Spinal cord (tissue), 10 donors: ENCODE data around the gene AKAP10. TPM values are rescaled to one million over a fixed set of nuclear protein-coding genes. Genes with fewer than 3 reads are reported as not detected.

Experiments
- DNase-seq, 6 donors: peaks; one replicate each; pipeline versions ENCODE4 v3.0.0 to v3.0.0-alpha.2; 2013 to 2015; ENCODE audit warnings: low spot score in 6 of 6, low read depth in 4 of 6
- H3K27ac ChIP-seq: one replicate; pipeline ENCODE4 v1.5.1; 2013; ENCODE audit warnings: low read depth, low read length, control low read depth
- H3K27me3 ChIP-seq: one replicate; pipeline ENCODE4 v1.6.1; 2013; ENCODE audit warnings: low read length; ENCODE audit not compliant: control insufficient read depth, insufficient read depth
- H3K36me3 ChIP-seq: one replicate; pipeline ENCODE4 v1.6.1; 2013; ENCODE audit warnings: low read length; ENCODE audit not compliant: control insufficient read depth, insufficient read depth
- H3K4me1 ChIP-seq: one replicate; pipeline ENCODE4 v1.6.1; 2013; ENCODE audit warnings: low read length; ENCODE audit not compliant: control insufficient read depth, insufficient read depth
- H3K4me3 ChIP-seq: one replicate; pipeline ENCODE4 v1.5.1; 2013; ENCODE audit warnings: low read depth, low read length, control low read depth
- H3K9me3 ChIP-seq: one replicate; pipeline ENCODE4 v1.6.1; 2013; ENCODE audit warnings: low read length; ENCODE audit not compliant: control insufficient read depth, insufficient read depth
- WGBS: methylation state at CpG from one replicate; pipeline ENCODE4 v1.1.5; 2013; ENCODE audit warnings: missing lambda C conversion rate; ENCODE audit not compliant: insufficient coverage; 5-methylcytosine and 5-hydroxymethylcytosine counted together
- polyA plus RNA-seq, 2 donors: library from polyadenylated mRNA; unstranded; fragments of 120-200 nt; gene quantifications; one replicate each; pipeline ENCODE4 v1.2.1, GENCODE V29; 2013; ENCODE audit not compliant: insufficient read length in 2 of 2
- total RNA-seq, 2 donors: library from RNA; depleted of rRNA in 1 of 2; stranded (reverse); fragments of 120-200 nt in 1 of 2; fragments of >200 nt in 1 of 2; gene quantifications; one replicate each; pipeline versions ENCODE4 v1.2.3 to v1.2.4, GENCODE V29; 2013 to 2014
- donor health status: healthy.

Gene AKAP10
- total and polyA plus RNA-seq, 4 donors = 24.5 to 39.3 (median 27.9) TPM

DNA sequence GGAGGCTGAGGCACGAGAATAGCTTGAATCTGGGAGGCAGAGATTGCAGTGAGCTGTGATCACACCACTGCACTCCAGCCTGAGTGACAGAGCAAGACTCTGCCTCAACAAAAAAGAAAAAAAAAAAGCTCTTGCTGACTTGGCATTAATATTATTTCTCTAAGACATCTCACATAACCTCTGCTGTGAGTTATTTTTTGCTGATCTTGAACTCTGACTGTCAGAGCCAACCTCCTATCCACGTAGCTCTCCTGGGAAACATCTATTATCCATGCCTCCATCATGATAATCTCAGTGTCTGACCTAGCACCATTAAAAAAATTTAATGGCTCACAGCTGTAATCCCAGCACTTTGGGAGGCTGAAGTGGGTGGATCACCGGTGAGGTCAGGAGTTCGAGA is 97.2 kb downstream of the AKAP10 start:
- no peak overlapping the region for H3K27ac ChIP-seq
- H3K27me3 ChIP-seq = no peaks in the 10 kb centered on the region
- H3K4me3 ChIP-seq = no peak overlapping the region
- H3K4me1 ChIP-seq = no peaks in the 10 kb centered on the region
- WGBS = 83% methylated on average over 1 of the region's 4 CpGs
- H3K36me3 ChIP-seq = no peaks in the 10 kb centered on the region
- H3K9me3 ChIP-seq = no peaks in the 10 kb centered on the region
- DNase-seq = no peak

DNA sequence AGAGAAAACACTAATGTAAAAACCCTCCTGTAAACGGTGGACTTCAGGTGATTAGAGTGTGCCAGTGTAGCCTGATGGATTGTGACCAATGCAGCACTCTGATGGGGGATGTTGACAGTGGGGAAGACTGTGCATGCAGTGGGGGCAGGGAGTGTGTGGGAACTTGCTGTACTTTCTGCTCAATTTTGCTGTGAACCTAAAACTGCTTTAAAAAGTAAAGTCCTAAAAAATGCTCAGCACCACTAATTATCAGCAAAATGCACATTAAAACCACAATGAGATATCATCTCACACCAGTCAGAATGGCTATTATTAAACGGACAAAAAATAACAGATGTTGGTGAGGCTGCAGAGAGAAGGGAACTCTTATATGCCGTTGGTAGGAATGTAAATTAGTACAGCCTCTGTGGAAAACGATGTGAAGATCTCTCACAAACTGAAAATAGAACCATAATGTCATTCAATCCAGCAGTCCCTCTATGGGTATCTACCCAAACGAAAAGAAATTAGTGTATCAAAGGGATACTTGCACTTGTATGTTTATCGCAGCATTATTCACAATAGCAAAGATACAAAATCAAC is 100.2 kb downstream of the AKAP10 start:
- H3K27ac ChIP-seq = no peak overlapping the region
- H3K27me3 ChIP-seq = no peaks in the 10 kb centered on the region
- H3K4me1 ChIP-seq = no peaks in the 10 kb centered on the region
- DNase-seq = no peak
- WGBS = no CpG with 5 or more reads among the region's 6 CpGs
- no peak overlapping the region for H3K4me3 ChIP-seq
- no peaks in the 10 kb centered on the region for H3K36me3 ChIP-seq
- H3K9me3 ChIP-seq = no peaks in the 10 kb centered on the region

- H3K9me3 ChIP-seq = no peaks in the 10 kb centered on the region
- no peaks in the 10 kb centered on the region for H3K36me3 ChIP-seq
- H3K27ac ChIP-seq = no peak overlapping the region
- H3K27me3 ChIP-seq = no peaks in the 10 kb centered on the region
- no peak overlapping the region for H3K4me3 ChIP-seq
- H3K4me1 ChIP-seq = no peaks in the 10 kb centered on the region
- 88% methylated on average over 11 of the region's 13 CpGs for WGBS
- DNase-seq = peak in 1 of 6 donors; percentile 10
These were observed 101.0 kb downstream of the AKAP10 start for GRCh38 chr17:19876529-19877161.

DNA sequence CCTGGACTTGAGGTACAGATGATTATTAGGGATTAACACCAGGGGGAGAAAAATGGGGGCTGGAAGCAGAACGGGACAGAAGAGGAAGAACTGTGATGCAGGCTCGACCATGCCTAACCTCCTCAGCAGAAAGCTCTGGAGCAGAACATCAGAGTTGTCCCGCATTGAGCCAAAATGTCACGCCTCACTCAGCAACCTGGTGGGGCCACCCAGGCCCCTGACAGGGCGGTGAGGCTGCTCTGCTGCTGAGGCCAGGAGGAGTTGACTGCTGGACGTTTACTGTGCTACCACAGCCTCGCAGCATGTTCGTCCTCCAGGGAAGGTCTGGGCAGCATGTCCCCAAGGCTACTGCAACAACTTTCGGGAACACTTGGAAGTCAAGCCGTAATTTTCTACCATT is 103.4 kb downstream of the AKAP10 start:
- Histone ChIP-seq H3K9me3 (no peaks in the 10 kb centered on the region), H3K27me3 (no peaks in the 10 kb centered on the region), H3K4me1 (no peaks in the 10 kb centered on the region), H3K36me3 (no peaks in the 10 kb centered on the region), H3K27ac (no peak overlapping the region), H3K4me3 (no peak overlapping the region)
- DNase-seq = no peak
- WGBS = 88% methylated on average over 6 of the region's 10 CpGs

DNA sequence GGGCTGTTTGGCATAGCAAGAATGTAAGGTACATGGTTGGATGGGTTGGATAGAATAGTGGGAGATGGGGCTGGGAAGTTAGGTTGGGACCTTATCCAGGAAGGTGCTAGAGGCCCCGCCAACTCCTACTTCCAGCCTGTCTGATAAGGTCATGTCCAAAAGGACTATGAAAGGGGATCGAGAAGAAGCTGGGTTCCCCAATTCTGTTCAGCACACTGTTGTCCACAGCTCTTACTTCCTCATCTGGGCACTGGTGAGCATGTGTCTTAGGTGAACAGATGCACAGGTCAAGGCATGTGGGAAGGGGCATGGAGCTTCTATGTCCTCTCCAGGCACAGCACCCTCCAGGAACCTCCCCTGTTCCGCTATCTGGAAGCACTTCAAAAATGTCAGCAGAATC is 104.3 kb downstream of the AKAP10 start:
- Histone ChIP-seq H3K27ac (no peak overlapping the region), H3K36me3 (no peaks in the 10 kb centered on the region), H3K4me1 (peaks cover under 1% of the 10 kb centered on the region), H3K27me3 (no peaks in the 10 kb centered on the region), H3K4me3 (no peak overlapping the region), H3K9me3 (no peaks in the 10 kb centered on the region)
- WGBS = 92% methylated on average over 2 of the region's 3 CpGs
- no peak for DNase-seq

GRCh38 chr17:19868079-19868395 is 109.6 kb downstream of the AKAP10 start:
- WGBS = 9% methylated on average over 23 of the region's 23 CpGs
- H3K36me3 ChIP-seq = peaks cover 3% of the 10 kb centered on the region
- H3K4me1 ChIP-seq = peaks cover 15% of the 10 kb centered on the region
- peak overlapping the region; percentile 40 for H3K27ac ChIP-seq
- H3K4me3 ChIP-seq = peak overlapping the region; percentile 48
- no peaks in the 10 kb centered on the region for H3K27me3 ChIP-seq
- H3K9me3 ChIP-seq = no peaks in the 10 kb centered on the region
- no peak for DNase-seq

GRCh38 chr17:19867329-19868078 is 110.1 kb downstream of the AKAP10 start, which contains the start of gene ULK2:
Gene ULK2, minus strand, starts transcription at chr17:19867936. Its CDS starts 519 bp downstream, at chr17:19867417.
- Histone ChIP-seq H3K27me3 (no peaks in the 10 kb centered on the region), H3K4me1 (peaks cover 15% of the 10 kb centered on the region), H3K9me3 (no peaks in the 10 kb centered on the region), H3K36me3 (peaks cover 8% of the 10 kb centered on the region), H3K27ac (peak within 1 kb of the TSS; percentile 40), H3K4me3 (peak within 1 kb of the TSS; percentile 59)
- peak in 5 of 6 donors; percentile 49 to 94 (median 75) for DNase-seq
- under 1% methylated on average over 111 of the region's 111 CpGs for whole genome bisulfite sequencing

DNA sequence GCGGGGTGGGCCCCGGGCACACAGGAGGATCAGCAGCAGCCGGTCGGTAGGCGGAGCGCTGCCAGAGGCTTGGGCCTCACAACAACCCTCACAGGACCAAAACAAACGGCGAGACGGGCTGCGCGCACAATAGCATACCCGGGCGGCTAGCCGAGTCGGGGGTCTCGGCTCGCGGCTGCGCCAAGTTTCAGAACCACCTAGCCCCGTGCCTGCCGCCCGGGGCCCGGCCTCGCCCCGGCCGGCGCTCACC is 110.6 kb downstream of the AKAP10 start:
- H3K9me3 ChIP-seq = no peaks in the 10 kb centered on the region
- peak in 4 of 6 donors; percentile 48 to 89 (median 70) for DNase-seq
- H3K4me3 ChIP-seq = peak overlapping the region; percentile 59
- peaks cover 15% of the 10 kb centered on the region for H3K4me1 ChIP-seq
- peak overlapping the region; percentile 25 for H3K27ac ChIP-seq
- WGBS = under 1% methylated on average over 27 of the region's 27 CpGs
- no peaks in the 10 kb centered on the region for H3K27me3 ChIP-seq
- H3K36me3 ChIP-seq = peaks cover 13% of the 10 kb centered on the region

DNA sequence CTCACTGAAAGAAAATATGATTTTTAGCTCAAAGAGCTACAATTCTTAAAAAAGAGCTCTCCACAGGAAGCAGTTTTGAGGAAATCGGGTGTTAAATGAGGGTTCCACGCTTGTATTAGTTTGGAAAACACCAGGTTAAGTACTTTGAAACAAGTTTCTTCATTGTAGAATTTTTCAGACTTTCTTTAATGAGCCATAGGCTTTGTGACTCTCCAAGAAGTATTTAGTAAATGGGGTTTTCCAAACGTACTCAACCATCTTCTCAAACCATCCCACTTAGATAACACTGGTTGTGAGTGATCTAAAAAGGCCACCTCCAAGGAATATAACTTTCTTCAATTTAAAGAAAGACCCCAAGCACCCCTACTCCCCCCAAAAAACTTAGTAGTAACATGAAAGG is 112.6 kb downstream of the AKAP10 start:
- peaks cover 15% of the 10 kb centered on the region for H3K4me1 ChIP-seq
- no peak overlapping the region for H3K4me3 ChIP-seq
- H3K27me3 ChIP-seq = no peaks in the 10 kb centered on the region
- no CpG with 5 or more reads among the region's 3 CpGs for WGBS
- DNase-seq = no peak
- H3K27ac ChIP-seq = no peak overlapping the region
- H3K36me3 ChIP-seq = peaks cover 25% of the 10 kb centered on the region
- no peaks in the 10 kb centered on the region for H3K9me3 ChIP-seq
